GM19467 (cell line): ENCODE measurements around the gene LPAR1.
"Not testable (repeated sequence)": the region's sequence is repeated elsewhere in the genome, so short reads cannot be mapped to it uniquely, and the experiment has no call there.

ENCODE experiments used
- ATAC-seq: cut with Tn5 transposase; IDR thresholded peaks from one replicate; pipeline ENCODE4 v1.9.1; 2021; ENCODE audit warnings: mild to moderate bottlenecking, moderate library complexity; ENCODE audit not compliant: unreplicated experiment

Gene LPAR1

GRCh38 chr9:111038331-111039230 lies at the start of gene LPAR1:
Gene LPAR1, minus strand, starts transcription at chr9:111038470. Its CDS starts 66,353 bp downstream, at chr9:110972117.
- peak; percentile 16 for ATAC-seq

GRCh38 chr9:111078391-111079038 lies 40.2 kb upstream of the LPAR1 start:
- no peak for ATAC-seq

- no peak for ATAC-seq
Observed at GRCh38 chr9:111076519-111076918, 38.2 kb upstream of the LPAR1 start.

- ATAC-seq, result no peak
Observed at GRCh38 chr9:111076042-111076441, 37.8 kb upstream of the LPAR1 start.

GRCh38 chr9:111074395-111074794 lies 36.1 kb upstream of the LPAR1 start:
- ATAC-seq, result no peak

- ATAC-seq, result no peak
Observed at GRCh38 chr9:111069183-111069582, 30.9 kb upstream of the LPAR1 start.

- no peak for ATAC-seq
Observed at GRCh38 chr9:111068771-111069170, 30.5 kb upstream of the LPAR1 start.

GRCh38 chr9:111068383-111068730 lies 30.1 kb upstream of the LPAR1 start:
- ATAC-seq, result no peak

GRCh38 chr9:111066468-111066867 lies 28.2 kb upstream of the LPAR1 start:
- no peak for ATAC-seq

GRCh38 chr9:111065414-111065813 lies 27.1 kb upstream of the LPAR1 start:
- ATAC-seq, result no peak

GRCh38 chr9:111064160-111064837 lies 26.0 kb upstream of the LPAR1 start:
- ATAC-seq, result no peak

GRCh38 chr9:111063332-111063731 lies 25.1 kb upstream of the LPAR1 start:
- no peak for ATAC-seq

- no peak for ATAC-seq
Observed at GRCh38 chr9:111058166-111058565, 19.9 kb upstream of the LPAR1 start.

GRCh38 chr9:111056538-111056937 lies 18.3 kb upstream of the LPAR1 start:
- ATAC-seq, result no peak

- ATAC-seq, result no peak
Observed at GRCh38 chr9:111052791-111053190, 14.5 kb upstream of the LPAR1 start.

- ATAC-seq, result no peak
Observed at GRCh38 chr9:111051400-111051799, 13.1 kb upstream of the LPAR1 start.

GRCh38 chr9:111050819-111051218 lies 12.5 kb upstream of the LPAR1 start:
- no peak for ATAC-seq

- not testable (repeated sequence) for ATAC-seq
Observed at GRCh38 chr9:111047287-111047686, 9.0 kb upstream of the LPAR1 start.

- no peak for ATAC-seq
Observed at GRCh38 chr9:111041902-111042301, 3.6 kb upstream of the LPAR1 start.

GRCh38 chr9:111040494-111040893 lies 2.2 kb upstream of the LPAR1 start:
- no peak for ATAC-seq

- ATAC-seq, result peak; percentile 39
Observed at GRCh38 chr9:111039231-111039906, 1.1 kb upstream of the LPAR1 start.
